Hypothalamus (tissue), 51 donors: Measurements from ENCODE around the gene PLSCR3.

Source experiments
- DNase-seq, 51 donors: peaks; one replicate each; lab custom pipeline; 2025; lab: John Stamatoyannopoulos, UW

Gene PLSCR3

GRCh38 chr17:7394452-7395191 is at the start of gene PLSCR3:
Gene PLSCR3, minus strand, starts transcription at chr17:7394525. Its CDS starts 415 bp downstream, at chr17:7394110.
- DNase-seq: peak in 49 of 51 donors; percentile 47 to 90 (median 79)

DNA sequence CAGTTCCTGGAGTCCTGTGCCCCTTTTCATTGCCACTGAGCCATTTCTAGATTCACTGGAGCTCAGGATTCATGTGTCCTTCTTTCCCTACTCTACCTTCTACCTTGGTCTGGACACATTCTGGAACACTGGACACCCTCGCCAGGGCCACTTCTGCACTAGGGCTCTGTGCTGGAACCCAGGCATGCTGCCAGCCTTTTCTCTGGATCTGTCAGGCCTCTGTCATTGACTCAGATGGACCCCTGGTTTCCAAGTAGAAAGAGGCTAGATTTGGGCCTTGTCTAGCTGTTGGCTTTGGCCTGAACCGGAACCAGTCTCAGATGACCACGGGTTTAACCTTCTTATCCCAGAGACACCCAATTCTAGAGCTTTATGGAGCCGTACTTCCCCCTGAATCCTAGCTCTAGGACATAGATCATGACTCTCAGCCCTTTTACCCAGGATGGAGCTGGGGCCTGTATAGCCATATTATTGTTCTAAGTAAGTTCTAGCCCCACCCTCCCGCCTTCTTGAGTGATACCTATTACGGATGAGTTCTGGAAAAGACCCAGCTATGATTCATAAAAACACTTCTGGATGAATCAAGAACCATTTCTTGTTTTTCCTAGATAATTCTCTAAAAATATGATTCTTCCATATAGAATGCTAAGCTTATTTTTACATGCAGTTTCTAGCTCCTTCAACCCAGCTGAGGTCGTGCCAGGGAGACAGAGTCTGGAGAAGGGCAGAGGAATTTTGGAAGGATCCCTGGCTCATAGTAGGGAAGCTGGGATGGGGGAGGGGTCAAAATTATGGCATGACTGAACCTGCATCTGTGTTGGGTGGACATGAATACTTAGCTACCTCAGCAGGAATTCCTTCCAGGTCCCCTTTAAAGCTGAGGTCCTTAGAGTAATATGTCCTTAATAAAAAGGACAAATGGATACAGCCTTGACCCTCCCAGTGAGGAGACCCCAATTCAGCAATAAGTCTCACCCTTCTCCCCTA is 49.5 kb upstream of the PLSCR3 start:
- DNase-seq: no peak

- no peak for DNase-seq
Observed at GRCh38 chr17:7442142-7442541, 47.8 kb upstream of the PLSCR3 start.

GRCh38 chr17:7441266-7441665 is 46.9 kb upstream of the PLSCR3 start:
- no peak for DNase-seq

DNA sequence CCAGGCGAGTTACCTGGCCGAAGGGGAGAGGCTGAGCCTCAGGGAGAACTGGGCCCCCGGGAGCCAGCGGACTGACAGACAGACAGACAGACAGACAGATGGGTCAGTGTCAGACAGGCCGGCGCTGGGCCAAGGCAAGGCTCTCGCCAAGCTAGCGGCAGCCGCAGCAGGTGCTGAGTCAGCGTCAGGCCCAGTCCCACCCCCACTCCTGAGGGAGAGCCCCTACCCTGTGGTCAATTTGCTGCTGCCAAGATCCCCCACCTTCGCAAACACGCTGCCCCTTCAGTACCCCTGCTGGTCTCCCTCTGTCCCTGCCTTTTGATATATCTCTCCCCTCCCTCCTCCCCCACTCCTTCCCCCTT is 46.5 kb upstream of the PLSCR3 start:
- peak in 26 of 51 donors; percentile 17 to 67 (median 36) for DNase-seq

DNA sequence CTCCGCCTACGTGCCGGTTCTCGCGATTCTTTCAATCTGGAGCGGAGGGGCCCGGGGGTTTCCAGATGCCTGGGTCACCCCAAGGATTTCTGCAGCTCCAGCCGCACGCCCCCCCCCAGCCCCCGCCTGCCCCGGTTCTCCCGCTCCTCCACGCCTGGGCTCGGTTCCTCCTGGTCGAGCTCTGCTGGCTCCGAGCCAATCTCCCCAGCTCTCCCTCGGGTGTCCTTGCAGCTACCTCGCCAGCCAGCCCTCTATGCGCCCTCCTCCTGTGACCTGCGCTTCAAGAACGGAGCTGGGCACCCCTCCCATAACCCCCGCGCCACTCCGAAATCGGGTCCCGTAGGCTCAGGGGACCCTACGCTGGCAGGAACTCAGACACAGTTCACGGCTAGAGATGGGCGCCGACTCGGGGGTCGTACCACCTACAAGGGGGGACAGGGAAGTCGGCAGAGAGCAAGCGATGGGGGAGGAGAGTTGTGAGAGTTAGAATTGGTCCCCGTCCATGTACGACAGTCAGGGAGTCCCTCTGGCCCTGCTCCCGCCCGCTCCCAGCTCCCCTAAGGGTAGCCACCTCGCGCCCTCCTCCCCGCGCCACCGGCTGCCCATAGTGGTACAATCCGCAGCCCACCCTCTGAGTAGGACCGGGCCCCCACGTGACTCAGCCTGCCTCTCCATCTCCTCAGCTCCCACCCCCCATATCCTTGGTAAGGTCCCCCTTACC is 45.9 kb upstream of the PLSCR3 start:
- peak in 24 of 51 donors; percentile 16 to 68 (median 34) for DNase-seq

DNA sequence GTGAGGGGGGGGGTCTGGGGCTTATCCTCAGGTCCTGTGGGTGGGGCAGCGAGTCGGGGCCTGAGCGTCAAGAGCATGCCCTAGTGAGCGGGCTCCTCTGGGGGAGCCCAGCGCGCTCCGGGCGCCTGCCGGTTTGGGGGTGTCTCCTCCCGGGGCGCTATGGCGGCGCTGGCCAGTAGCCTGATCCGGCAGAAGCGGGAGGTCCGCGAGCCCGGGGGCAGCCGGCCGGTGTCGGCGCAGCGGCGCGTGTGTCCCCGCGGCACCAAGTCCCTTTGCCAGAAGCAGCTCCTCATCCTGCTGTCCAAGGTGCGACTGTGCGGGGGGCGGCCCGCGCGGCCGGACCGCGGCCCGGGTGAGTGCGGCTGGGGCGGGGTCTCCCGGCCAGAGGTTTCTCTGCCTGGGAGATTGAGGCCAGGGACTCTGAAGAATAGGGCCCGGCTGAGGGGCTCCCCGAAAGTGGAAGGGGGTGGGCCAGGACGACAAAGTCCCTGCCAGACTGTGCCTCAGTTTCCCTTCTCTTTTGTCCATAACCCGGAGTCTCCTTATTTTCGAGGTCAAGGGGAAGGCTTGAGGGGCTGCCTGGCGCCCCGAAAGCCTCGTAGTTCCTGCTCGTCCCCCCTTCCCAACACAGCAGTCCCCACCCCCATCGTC is 45.3 kb upstream of the PLSCR3 start, which contains the start of gene FGF11:
Gene FGF11, plus strand, starts transcription at position 51 of the 651 bp plus-strand sequence. Its CDS starts 109 bp downstream, at position 160.
- DNase-seq: peak in 1 of 51 donors; percentile 9

GRCh38 chr17:7438656-7439460 is 44.5 kb upstream of the PLSCR3 start:
- no peak for DNase-seq

- DNase-seq: peak in 39 of 51 donors; percentile 14 to 75 (median 50)
Observed at GRCh38 chr17:7437950-7438614, 43.8 kb upstream of the PLSCR3 start.

GRCh38 chr17:7437369-7437863 is 43.1 kb upstream of the PLSCR3 start:
- no peak for DNase-seq

GRCh38 chr17:7436556-7437368 is 42.4 kb upstream of the PLSCR3 start:
- DNase-seq: peak in 40 of 51 donors; percentile 23 to 84 (median 58)

DNA sequence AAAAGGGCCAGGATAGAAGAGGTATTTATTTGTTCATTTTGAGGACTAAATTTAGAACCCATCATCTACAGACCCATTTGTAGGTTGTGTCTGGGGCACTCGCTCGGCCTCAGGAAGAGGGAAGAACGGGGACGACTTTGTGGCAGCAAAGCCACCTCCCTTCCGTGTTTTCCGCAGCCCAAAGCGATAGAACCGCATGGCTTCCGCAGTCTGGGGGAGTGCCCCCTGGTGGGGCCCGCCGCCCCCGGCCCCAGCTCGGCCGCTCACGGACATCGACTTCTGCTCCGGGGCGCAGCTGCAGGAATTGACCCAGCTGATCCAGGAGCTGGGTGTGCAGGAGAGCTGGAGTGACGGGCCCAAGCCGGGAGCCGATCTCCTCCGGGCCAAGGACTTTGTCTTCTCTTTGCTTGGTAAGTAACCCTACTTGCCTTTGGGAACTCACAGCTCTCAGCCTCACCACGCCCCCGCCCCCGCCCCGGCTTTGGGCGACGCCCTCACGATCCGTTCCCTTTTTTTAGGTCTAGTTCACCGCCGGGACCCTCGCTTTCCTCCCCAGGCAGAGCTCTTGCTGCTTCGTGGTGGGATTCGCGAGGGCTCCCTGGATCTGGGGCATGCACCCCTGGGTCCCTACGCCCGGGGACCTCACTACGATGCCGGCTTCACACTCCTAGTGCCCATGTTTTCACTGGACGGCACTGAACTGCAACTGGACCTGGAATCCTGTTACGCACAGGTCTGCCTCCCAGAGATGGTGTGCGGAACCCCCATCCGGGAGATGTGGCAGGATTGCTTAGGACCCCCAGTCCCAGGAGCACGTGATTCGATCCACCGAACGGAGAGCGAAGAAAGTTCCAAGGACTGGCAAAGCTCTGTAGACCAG is 41.6 kb upstream of the PLSCR3 start:
- DNase-seq: peak in 3 of 51 donors; percentile 9 to 24 (median 16)

- no peak for DNase-seq
Observed at GRCh38 chr17:7432296-7432695, 38.0 kb upstream of the PLSCR3 start.

GRCh38 chr17:7431231-7431630 is 36.9 kb upstream of the PLSCR3 start:
- no peak for DNase-seq

DNA sequence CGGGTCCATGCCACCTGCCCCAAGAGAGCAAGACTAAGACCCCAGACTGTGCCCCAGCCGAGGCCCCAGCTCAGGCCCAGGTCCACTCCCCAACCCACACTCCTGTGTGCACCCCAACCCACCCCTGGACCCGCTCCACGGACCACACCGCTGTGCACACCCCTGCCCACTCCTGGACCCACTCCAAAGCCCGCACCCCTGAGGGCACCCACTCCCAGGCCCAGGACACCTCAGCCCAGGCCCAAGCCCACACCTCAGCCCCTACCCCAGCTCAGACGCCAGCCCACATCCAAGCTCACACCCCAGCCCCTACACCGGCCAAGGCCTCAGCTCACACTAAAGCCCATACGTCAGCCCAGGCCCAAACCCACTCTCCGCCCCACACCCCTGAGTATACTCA is 35.4 kb upstream of the PLSCR3 start:
- no peak for DNase-seq

DNA sequence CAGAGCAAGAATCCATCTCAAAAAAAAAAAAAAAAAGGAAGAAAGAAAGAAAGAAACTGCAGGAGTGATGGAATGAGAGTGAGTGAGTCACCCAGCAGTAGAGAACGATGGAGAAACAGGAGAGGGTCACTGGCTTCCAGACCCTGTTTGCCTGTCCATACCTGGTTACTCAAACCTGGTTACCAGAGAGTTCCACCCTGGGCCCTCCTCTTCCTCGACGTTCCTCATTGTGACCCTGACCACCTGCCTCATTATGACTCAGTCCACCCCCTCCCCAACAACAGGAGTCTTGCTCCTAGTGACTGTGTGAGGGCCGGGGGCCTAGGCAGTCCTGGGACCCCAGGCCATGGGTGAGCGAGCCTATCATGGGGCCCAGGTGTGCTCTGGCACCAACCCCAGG is 34.2 kb upstream of the PLSCR3 start, which contains the start of gene SPEM3:
Gene SPEM3, plus strand, starts transcription at position 301 of the 400 bp plus-strand sequence. Its CDS starts 46 bp downstream, at position 347.
- no peak for DNase-seq
